ENCODE results near the gene NRCAM.

NRCAM gene

DNA sequence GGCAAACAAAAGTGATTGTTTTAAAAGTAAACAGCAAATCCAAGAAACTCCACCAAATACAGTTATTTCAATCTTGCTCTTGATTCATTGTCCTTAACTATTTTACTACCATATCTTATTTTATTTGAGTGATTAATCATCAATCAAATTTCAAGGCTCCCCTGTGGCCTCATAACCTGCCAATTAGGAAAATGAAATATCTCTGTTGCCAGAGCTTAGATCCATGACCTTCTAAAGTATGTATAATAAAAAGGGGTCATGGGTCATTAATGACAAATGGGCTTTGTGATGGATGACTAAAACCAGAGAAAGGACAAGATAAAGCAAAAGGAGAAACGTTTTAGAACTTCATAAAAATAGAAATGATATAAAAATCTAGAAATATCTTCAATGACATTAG is 28.5 kb downstream of the NRCAM start:
- no peak for DNase-seq (ENCODE audit: insufficient read length, low spot score)
- FAIRE-seq, result no peak

DNA sequence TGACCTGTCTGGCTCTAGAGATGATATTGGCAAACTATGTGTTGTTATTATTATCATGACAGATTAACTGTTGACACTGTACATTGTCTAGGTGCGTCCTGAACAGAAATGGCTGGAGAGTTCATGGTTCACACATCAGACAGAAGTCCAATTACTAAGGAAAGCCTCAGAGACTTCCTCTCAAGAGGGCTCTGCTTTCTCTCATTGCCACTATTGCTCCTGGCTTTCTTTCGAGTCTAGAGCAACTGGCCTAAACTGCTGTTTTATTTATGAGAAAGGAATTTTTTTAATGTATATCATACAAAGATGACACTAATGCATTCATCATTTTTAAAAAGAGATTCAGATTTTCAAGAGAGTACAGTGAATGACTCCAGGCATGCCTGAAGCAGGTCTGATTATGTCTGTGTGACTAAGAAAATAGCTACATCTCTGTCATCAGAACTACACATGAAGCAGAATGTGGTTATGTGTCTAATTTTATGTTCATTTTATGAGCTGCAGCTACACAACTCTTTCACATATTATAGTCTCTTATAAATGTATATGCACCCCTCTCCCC is 30.4 kb downstream of the NRCAM start:
- no peak for DNase-seq (ENCODE audit: insufficient read length, low spot score)
- FAIRE-seq, result no peak

DNA sequence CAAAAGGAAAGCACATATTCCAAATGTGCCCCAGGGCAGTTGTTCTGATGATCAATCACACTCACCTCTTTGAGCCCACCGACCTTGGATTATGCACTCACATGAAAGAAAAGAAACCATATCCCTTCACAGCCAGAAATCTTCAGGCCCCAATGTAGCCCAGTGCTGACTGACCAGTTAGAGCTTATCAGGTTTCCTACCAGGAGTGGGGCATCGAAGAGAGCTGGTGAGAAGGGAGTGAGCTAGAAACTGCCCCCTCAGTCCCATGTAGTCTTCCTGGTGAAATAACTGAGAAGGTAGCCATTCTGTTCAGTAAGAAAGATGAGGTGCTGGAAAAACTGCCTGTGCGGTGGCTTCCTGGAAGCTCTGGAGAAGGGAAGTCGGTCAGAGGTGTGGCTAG is 32.2 kb downstream of the NRCAM start:
- no peak for FAIRE-seq

DNA sequence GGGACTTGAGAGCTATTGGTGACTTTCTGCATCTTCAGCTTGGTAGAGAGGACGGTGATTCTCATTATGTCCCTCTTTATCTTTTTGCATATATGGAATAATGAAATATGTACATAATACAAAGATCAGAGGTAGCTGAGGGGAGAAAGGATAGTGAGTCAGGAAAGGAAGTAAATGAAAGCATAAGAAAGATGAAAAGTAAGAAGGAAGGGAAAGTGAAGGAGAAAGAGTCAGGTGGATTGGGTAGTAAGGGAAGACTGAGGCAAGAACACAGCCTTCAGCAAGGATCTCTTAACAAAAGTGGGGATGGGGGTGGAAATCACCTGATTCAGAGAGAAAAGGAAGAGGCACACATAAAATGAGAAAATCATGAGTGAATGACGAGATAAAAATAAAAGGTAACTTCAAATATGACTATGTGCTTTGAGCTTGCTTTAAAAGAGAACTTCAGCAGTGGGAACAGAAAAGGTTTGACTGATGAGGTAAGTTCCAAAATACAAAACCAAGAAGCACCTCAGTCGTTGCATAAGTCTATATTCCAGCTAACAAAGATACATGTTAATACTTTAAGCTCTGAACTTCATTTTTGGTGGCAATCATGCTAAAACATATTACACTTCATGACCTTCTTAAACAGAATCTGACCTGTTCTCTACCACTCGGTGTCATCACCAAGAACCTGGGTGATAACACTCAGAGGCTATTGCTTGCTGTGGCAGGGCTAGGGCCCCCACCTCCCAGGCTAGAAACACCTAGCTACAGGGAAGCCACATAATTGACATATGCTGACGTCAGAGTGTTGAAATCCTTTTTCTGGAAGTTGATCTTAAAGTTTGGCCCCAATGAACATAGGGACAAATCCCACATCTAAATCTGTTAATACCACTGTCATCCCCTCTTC is 32.9 kb downstream of the NRCAM start:
- DNase-seq (ENCODE audit: insufficient read length, low spot score), result no peak
- FAIRE-seq, result no peak

More for the DNA sequence above, 32.2 kb downstream of the NRCAM start:
- no peak for DNase-seq (ENCODE audit: insufficient read length, low spot score)

DNA sequence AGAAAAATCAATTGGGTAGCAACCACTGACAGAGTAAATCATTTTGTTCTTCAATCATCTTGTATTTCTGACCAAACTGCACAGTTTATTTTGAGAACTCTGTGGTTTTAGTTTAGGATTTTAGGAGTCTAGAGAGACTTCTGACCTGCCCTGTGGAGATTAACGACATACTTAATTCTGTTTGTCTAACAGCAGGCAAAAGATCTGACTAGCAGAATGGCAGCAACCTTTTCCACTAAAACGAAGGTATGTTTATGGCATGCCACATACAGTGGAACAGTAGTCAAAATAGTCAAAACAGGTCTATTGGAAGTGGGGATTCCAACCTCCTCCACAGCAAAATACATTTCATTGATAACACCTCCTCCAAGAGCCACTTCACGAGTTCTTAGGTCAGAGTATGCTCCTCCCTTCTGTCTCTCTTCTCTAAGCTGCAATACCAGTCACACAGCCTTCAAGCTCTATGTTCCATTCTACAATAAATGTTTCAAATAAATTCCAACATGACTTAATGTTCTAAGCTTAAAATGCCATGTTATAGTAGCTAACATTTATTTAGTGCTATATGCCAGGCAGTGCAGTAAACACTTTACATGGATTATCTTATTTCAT is 34.4 kb downstream of the NRCAM start:
- DNase-seq (ENCODE audit: insufficient read length, low spot score) (no peak), FAIRE-seq (no peak)

DNA sequence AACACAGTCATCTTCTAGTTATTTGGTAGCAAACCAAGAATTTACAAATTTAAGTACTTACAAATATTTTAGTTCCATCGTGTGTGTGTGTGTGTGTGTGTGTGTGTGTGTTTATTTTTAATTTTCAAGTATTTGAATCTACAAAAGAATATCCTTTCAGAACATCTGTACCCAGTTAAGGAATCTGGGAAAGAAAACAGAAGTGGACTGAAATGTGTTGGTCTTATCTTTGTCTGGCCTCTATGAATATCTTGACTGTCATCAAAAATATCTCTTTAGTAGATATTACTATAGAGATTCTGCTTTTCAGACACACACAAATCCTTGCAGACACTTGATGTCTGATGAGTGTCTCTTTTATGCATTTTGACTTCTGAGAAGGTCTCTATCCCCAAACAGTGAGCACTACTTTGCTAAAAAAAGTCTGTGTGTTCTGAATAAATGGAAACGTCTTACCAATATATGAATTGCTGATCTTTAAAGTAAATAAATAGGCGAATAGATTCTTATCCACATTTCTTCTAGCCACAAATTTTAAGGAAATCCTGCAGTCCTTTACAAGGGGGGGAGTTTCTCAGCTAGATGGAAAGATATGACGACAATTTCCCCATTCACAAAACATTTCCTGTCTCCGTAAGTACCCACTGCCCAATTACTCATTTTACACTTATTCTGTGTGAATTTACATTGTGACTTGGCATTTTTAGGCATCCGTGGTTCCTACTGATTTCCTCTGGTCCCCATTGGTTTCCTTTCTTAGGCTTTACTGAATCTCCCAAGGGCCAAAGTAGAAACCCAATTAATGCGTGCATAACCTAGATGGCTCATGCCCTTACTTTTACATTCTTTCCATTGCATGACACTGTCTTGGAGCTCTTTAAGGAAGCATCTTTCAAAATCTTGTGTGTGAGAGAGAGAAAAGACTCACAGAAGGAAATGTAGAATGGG is 36.0 kb downstream of the NRCAM start:
- FAIRE-seq (no peak), DNase-seq (ENCODE audit: insufficient read length, low spot score) (no peak)

DNA sequence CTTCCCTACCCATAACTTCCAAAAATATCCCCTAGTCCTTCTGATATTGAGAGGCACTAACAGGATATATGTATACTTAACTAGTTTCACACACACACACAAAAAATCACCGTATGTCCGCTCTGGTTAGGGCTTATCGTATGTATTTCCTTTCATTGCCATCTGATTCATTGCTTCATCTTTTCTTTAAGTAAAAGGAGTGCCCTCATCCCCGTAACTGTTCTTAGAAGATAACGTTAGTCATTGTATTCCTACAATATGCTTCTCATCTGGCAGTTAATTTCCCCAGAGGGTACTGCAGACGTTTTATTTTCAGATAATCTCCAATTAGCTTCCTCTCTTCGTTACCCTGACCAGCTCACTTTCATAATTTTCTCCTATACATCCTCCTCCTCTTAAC is 37.3 kb downstream of the NRCAM start:
- FAIRE-seq (no peak), DNase-seq (ENCODE audit: insufficient read length, low spot score) (no peak)

DNA sequence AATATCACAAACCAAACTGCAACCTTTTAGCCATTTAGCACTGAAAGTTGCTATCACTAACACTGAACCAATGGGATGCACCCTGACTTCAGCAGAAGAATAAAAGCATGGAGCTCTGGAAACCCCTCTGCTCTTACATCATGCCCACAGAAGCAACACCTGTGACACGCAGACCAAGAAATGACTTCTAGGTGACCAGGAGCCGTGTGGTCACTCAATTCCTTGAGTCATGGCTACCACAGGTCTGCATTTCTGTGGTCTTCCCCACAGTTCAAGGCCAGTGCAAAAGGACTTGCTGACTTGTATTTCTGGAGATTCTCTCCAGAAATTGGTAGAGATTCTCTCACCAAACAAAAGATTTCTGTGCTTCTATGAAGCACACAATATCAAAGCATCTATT is 38.3 kb downstream of the NRCAM start:
- DNase-seq (ENCODE audit: insufficient read length, low spot score) (no peak), FAIRE-seq (no peak)

DNA sequence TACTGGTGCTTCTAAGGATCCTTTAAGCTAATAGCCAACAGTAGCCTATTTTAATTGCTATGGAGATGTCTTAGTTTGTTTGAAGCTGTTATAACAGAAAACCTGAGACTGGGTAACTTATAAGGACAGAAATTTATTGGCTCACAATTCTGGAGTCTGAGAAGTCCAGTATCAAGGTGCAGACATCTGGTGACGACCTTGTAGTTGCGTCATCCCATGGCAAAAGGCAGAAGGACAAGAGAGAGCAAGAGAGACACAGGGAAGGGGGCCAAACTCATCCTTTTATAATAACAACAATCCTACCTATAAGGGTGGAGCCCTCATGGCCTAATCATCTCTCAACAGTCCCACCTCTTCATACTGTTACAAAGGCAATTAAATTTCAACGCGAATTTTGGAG is 39.1 kb downstream of the NRCAM start:
- FAIRE-seq (no peak), DNase-seq (ENCODE audit: insufficient read length, low spot score) (no peak)

DNA sequence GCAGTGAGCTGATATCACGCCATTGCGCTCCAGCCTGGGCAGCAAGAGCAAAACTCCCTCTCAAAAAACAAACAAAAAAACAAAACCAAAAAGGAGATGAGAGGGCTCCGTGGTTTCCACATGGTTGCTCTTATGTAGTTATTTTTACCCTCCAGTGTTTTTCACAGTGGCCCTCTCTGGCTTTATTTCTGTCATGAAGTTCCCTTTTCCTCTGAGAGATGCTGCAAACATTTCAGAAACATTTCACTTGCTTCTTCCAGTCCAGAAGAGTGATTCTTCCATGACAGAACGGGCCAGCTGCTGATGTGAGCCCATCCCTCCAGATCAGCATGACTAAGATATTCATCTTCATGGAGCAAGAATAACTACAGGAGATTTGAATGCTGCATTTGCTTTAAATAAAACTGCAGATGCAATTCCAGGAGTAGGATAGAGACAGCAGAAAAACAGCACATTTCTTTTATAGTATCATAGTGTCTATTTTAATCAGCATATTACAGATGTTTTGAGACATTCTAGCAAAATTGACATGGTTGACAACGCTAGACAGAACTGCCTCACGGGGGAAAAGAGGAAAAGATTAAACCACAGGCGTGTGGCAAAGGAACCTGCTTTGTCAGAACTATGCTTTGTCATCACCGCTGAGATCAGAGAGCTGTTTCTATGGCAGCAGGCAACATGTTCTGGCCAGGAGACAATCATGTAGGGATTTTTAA is 40.3 kb downstream of the NRCAM start:
- no peak for DNase-seq (ENCODE audit: insufficient read length, low spot score)
- no peak for FAIRE-seq

DNA sequence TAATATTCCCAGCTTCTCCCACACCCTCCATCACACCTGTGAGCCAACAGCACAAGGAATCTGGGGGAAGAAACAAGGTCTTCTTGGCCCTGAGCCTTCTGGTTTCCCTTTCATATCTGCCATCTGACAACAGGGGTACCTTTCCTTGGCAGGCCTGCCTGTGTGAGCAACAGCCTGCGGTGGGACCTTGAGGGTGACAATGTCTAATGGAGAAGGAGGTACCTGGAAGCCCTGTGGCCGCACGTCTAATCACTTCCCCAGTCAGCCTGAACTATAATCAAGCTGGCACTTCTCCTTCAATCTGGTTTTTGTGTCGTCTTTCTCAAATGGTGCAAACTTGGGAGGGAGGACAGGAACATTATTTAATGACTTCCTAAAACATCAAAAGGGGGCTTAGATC is 41.2 kb downstream of the NRCAM start:
- FAIRE-seq, result no peak
- no peak for DNase-seq (ENCODE audit: insufficient read length, low spot score)

DNA sequence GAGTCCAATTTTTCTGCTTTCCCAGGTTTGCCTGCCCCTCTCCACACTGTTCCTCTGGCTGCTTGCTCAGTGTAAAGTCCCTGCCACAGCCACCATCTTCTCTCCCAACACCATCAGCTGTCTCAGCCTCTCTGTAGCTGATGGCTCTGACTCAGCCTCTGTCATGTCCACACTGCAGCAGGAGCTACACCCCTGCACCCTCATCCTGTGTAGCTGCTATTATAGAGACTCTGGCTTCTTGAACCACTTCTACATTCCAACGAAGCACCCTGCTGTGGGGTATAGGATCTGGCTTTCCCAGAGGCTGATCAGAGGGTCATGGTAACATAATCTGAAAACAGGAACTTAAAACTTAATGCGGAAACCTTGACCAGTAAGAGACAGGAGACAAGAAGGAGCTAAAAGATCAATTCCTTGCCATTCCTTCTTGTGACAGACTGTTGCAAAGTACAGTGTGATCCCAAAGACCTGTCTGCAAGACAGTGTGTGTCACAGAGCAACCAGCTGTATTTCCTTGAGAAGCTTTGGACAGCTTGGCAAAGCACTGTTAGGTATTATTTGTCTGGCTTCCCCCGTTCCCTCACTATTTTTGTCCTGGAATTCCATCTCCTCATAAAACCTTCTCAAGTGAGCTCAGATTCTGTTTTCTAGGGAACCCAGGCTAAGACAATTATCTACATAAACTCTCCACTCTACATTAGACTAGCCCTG is 42.3 kb downstream of the NRCAM start:
- FAIRE-seq (no peak), DNase-seq (ENCODE audit: insufficient read length, low spot score) (no peak)

DNA sequence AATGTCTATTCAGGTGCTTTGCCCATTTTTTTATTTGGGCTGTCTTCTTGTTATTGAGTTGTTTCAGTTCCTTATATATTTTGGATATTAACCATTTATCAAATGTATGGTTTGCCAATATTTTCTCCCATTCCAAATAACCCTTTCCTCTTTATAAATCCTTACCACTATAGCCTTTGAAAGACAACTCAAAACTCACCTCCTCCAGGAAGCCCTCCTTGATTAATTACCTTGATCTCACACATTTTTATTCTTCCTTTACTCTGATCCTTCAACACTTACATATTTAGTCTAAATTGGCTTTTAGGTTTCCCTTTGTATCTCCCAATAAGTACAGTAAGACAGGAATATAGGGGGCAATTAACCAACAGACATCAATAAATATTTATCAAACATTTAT is 42.9 kb downstream of the NRCAM start:
- DNase-seq (ENCODE audit: insufficient read length, low spot score), result no peak
- FAIRE-seq, result no peak

DNA sequence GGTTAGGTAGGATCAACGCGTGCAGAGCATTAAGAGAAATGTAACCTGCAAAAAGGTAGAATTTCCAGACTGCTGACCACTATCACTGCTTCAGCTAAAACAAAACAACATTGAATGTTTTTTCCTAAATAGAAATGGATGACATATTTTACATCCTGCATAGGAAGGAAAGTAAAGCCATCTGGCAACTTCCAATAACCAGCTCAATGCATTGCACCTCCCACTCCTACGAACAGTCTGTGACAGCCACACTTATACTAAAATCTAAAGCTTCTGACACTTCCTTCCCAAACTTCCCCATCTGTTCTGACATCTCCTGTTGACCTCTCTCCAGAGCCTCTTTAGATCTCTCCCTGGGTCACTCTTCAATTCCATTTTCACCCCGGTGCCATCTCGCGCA is 47.1 kb downstream of the NRCAM start:
- no peak for DNase-seq (ENCODE audit: insufficient read length, low spot score)
- no peak for FAIRE-seq

DNA sequence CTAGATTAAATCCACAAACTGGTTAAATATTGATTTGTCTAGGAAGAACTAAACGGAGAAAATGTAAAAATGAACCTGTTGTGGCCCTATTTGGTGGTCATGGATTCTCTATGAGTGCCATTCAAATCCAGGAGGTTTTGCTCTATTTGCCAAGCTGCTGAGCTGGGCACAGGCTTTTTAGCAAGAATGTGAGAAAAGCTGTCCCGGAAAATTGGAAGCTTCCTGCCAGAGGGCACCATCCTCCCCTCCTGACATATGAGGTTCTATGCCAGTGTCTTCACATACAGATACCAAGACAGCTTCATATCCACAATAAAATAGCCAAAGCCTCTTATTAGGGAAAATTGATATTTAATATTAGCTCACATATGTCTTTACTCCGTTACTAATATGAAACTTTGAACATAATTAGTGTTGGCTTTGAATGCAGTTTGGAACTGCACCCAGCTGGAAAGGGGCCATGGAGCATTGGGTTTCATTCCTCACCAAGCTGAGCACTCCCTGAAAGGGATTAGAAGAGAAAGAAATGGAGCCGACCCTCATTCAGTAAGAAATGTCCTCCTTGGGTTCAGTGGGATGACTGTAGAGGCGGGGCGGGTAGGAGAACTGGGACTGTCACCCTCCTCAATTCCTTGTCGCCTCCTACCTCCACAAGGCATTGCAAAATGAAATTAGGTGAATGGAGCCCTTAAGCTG is 47.8 kb downstream of the NRCAM start:
- no peak for DNase-seq (ENCODE audit: insufficient read length, low spot score)
- no peak for FAIRE-seq

DNA sequence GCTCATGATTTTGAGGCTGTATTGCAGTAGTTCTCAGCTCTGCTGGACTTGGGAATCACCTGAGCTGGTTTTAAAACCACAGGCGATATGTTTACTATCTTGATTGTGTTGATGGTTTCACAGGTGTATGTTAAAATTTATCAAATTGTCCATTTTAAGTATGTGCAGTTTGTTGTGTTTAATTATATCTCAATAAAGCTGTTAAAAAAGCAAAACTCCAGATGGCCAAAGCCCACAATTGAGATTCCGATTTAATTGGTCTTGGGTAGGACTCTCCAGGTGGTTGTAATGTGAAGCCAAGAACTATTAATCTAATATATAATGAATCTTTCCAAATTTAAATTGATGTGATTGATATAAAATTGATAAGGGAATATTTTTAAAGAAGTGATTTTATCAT is 48.6 kb downstream of the NRCAM start:
- FAIRE-seq (no peak), DNase-seq (ENCODE audit: insufficient read length, low spot score) (no peak)

DNA sequence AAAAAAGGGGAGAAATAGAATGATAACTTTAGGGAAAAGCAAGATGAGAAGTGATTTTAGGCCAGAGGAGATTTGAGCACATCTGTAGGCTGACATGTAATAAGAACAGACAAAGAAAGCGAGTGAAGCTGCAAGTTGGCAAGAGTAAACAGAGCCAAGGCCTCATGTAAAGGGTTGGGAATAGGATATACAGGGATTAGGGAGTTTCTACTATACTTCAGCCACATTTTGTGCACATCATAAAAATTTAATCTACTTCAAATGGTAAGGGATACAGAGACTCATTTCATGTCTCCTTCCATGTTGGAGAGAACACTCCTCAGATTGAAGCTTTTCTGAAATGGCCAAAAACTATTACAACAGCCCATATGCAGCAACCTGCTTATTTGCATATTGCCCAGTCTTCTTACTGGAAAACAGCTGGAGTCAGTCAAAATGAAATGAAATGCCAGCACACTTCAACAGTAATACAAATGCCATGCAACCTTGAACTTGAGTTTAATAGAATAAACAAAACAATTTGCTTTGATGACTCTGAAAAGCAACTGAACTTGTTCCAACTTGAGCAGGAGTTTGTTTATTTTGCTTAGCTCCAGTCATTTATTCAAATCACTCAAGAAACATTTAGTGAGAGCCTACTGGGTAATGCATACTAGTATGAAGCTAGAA is 49.9 kb downstream of the NRCAM start:
- FAIRE-seq, result no peak
- DNase-seq (ENCODE audit: insufficient read length, low spot score), result no peak

All from HTR-8/SVneo (cell line).